IMR-90 (cell line): ENCODE measurements around the gene FGGY. TPM values are rescaled to one million over a fixed set of nuclear protein-coding genes. Genes with fewer than 3 reads are reported as not detected.
A peak's percentile ranks its signal among the peaks of the same experiment; 100 is the strongest.

ENCODE experiments used
- ATAC-seq: fragments of 200-7000 bp; cut with Tn5 transposase; 2 replicates; pipeline ENCODE4 v1.9.1; 2020; ENCODE audit warnings: low read depth, mild to moderate bottlenecking, moderate library complexity
- BruUV-seq: library from RNA; stranded (reverse); fragments of 400-500 nt; replicated peaks from 2 replicates; lab custom pipeline; 2021; lab: Mats Ljungman, UMichigan
- CTCF ChIA-PET: fragments of 300-600 bp; formaldehyde crosslinking; extraction: SDS; loops from one replicate; lab custom pipeline; 2021; ENCODE audit warnings: antibody characterized with exemption; lab: Yijun Ruan, JAX
- POLR2A ChIA-PET: fragments of 300-600 bp; sonication (Branson Sonifier 250); formaldehyde crosslinking; loops from one replicate; lab custom pipeline; 2022; ENCODE audit warnings: antibody characterized with exemption; ENCODE audit not compliant: unreplicated experiment; lab: Charles Lee
- DNase-seq: peaks from one replicate; pipeline ENCODE4 v3.0.0; 2013
- H2AFZ ChIP-seq: replicated peaks from 2 replicates; pipeline ENCODE3; 2013; ENCODE audit warnings: low read length, mild to moderate bottlenecking; ENCODE audit not compliant: poor library complexity
- H2AK5ac ChIP-seq: 2 replicates; pipeline ENCODE4 v1.6.1; 2013; ENCODE audit warnings: low read depth, low read length, inconsistent platforms
- H2AK9ac ChIP-seq: replicated peaks from 2 replicates; pipeline ENCODE3; 2013; ENCODE audit warnings: mild to moderate bottlenecking, low read depth, low read length, moderate library complexity; ENCODE audit not compliant: poor library complexity
- H2BK120ac ChIP-seq: 2 replicates; pipeline ENCODE4 v1.6.1; 2013; ENCODE audit warnings: low read depth, low read length, inconsistent platforms
- H2BK15ac ChIP-seq: 3 replicates; pipeline ENCODE4 v1.6.1; 2013; ENCODE audit warnings: low read depth, low read length, inconsistent platforms
- H2BK20ac ChIP-seq: 2 replicates; pipeline ENCODE4 v1.6.1; 2013; ENCODE audit warnings: low read depth, mild to moderate bottlenecking, inconsistent platforms, low read length, moderate library complexity
- H2BK5ac ChIP-seq: 2 replicates; pipeline ENCODE4 v1.6.1; 2013; ENCODE audit warnings: mild to moderate bottlenecking, low read depth, low read length, inconsistent platforms; ENCODE audit not compliant: poor library complexity, severe bottlenecking
- H3K14ac ChIP-seq: replicated peaks from 2 replicates; pipeline ENCODE4 v1.6.1; 2013; ENCODE audit warnings: low read depth, low read length, inconsistent platforms
- H3K18ac ChIP-seq: 2 replicates; pipeline ENCODE4 v1.6.1; 2013; ENCODE audit warnings: low read depth, low read length, control low read depth
- H3K23ac ChIP-seq: 2 replicates; pipeline ENCODE4 v1.6.1; 2013; ENCODE audit warnings: low read depth, low read length, inconsistent platforms
- H3K27ac ChIP-seq: 2 replicates; pipeline ENCODE4 v1.5.1; 2013; ENCODE audit warnings: mild to moderate bottlenecking, control low read depth, low read length; ENCODE audit not compliant: insufficient read depth
- H3K27me3 ChIP-seq: 2 replicates; pipeline ENCODE4 v1.6.1; 2013; ENCODE audit warnings: low read length; ENCODE audit not compliant: control insufficient read depth, insufficient read depth
- H3K36me3 ChIP-seq: 2 replicates; pipeline ENCODE4 v1.6.1; 2013; ENCODE audit warnings: low read length, mixed read lengths; ENCODE audit not compliant: control insufficient read depth, insufficient read depth
- H3K4ac ChIP-seq: 2 replicates; pipeline ENCODE4 v1.6.1; 2013; ENCODE audit warnings: low read depth, low read length, inconsistent platforms
- H3K4me1 ChIP-seq: 2 replicates; pipeline ENCODE4 v1.6.1; 2013; ENCODE audit warnings: low read length, mixed read lengths; ENCODE audit not compliant: control insufficient read depth, insufficient read depth
- H3K4me2 ChIP-seq: 2 replicates; pipeline ENCODE4 v1.6.1; 2013; ENCODE audit warnings: low read depth, mild to moderate bottlenecking, control low read depth, low read length, moderate library complexity
- H3K4me3 ChIP-seq: 2 replicates; pipeline ENCODE4 v1.5.1; 2013; ENCODE audit warnings: low read depth, mild to moderate bottlenecking, control low read depth, low read length, moderate library complexity; ENCODE audit not compliant: insufficient read depth
- H3K56ac ChIP-seq: 2 replicates; pipeline ENCODE4 v1.6.1; 2013; ENCODE audit warnings: low read length, inconsistent platforms; ENCODE audit not compliant: insufficient read depth; ENCODE audit errors: extremely low read depth
- H3K79me1 ChIP-seq, 2 experiments: 2 replicates each; pipeline ENCODE4 v1.6.1; 2013; ENCODE audit warnings: low read length in 2 of 2, inconsistent platforms in 1 of 2, low read depth in 1 of 2
- H3K9ac ChIP-seq: 2 replicates; pipeline ENCODE4 v1.6.1; 2013; ENCODE audit warnings: low read depth, low read length, control low read depth
- H3K9me1 ChIP-seq: 2 replicates; pipeline ENCODE4 v1.6.1; 2013; ENCODE audit warnings: low read length, inconsistent platforms; ENCODE audit not compliant: insufficient read depth
- H3K9me3 ChIP-seq: 2 replicates; pipeline ENCODE4 v1.6.1; 2013; ENCODE audit warnings: low read length; ENCODE audit not compliant: control insufficient read depth, insufficient read depth
- H4K20me1 ChIP-seq: 2 replicates; pipeline ENCODE4 v1.6.1; 2013; ENCODE audit warnings: low read length, inconsistent platforms; ENCODE audit not compliant: insufficient read depth
- H4K5ac ChIP-seq: 2 replicates; pipeline ENCODE4 v1.6.1; 2013; ENCODE audit warnings: mild to moderate bottlenecking, low read depth, low read length, control low read depth
- H4K8ac ChIP-seq, 2 experiments: 2 replicates each; pipeline ENCODE4 v1.6.1; 2013; ENCODE audit warnings: low read depth in 2 of 2, low read length in 2 of 2, control low read depth in 1 of 2, inconsistent platforms in 1 of 2
- H4K91ac ChIP-seq: 2 replicates; pipeline ENCODE4 v1.6.1; 2013; ENCODE audit warnings: low read depth, low read length, inconsistent platforms; ENCODE audit not compliant: insufficient read depth
- MAFK ChIP-seq: IDR thresholded peaks from 2 replicates; pipeline ENCODE4 v1.6.1; 2012; ENCODE audit warnings: low read depth, low read length, improper control_type of control experiment
- NFE2L2 ChIP-seq: fragments of 150-350 bp; IDR thresholded peaks from 2 replicates; pipeline ENCODE4 v1.6.1; 2016; ENCODE audit warnings: low read depth, mild to moderate bottlenecking, low read length
- RFX5 ChIP-seq: IDR thresholded peaks from 2 replicates; pipeline ENCODE4 v1.8.0; 2012; ENCODE audit warnings: low read depth, mild to moderate bottlenecking, low read length, moderate library complexity
- WGBS, 2 experiments: methylation state at CpG; one replicate each; pipeline versions ENCODE4 v1.1.5 to v1.1.7; 2013; ENCODE audit warnings: missing lambda C conversion rate in 2 of 2; ENCODE audit not compliant: insufficient read length in 1 of 2; ENCODE audit errors: extremely low coverage in 2 of 2; 5-methylcytosine and 5-hydroxymethylcytosine counted together
- dilution Hi-C: fragments of 300-500 bp; cut with HindIII; formaldehyde crosslinking; loops from one replicate; pipeline ENCODE4 v1.14.3; 2018; ENCODE audit warnings: low sequenced_read_pairs; ENCODE audit not compliant: unreplicated experiment
- in situ Hi-C: fragments of 300-500 bp; cut with MboI; formaldehyde crosslinking; loops from 3 replicates; pipeline ENCODE4 v1.14.3; 2019; ENCODE audit warnings: low sequenced_read_pairs, inconsistent platforms, mixed read lengths
- intact Hi-C: fragments of 100-400 bp; cut with micrococcal nuclease; formaldehyde crosslinking; loops from 2 replicates; pipeline ENCODE4 v1.10.0; 2022
- polyA plus RNA-seq, 3 experiments: library from polyadenylated mRNA; depleted of rRNA; stranded (reverse); fragments of >200 nt; gene quantifications; 2 replicates each; pipeline ENCODE4 v1.2.3, GENCODE V29; 2012; ENCODE audit warnings: low replicate concordance in 1 of 3
- total RNA-seq: library from RNA; depleted of rRNA; stranded (reverse); fragments of >200 nt; gene quantifications from 2 replicates; pipeline ENCODE4 v1.2.3, GENCODE V29; 2012

Gene FGGY
- total and polyA plus RNA-seq, 2 of the 4 experiments (the other 2 are of a cell fraction), result 5.6 to 14.0 TPM

- 100% methylated on average over 1 of the region's 3 CpGs; no CpG with 5 or more reads in 1 of the 2 experiments for WGBS, 2 experiments
- H2AK5ac ChIP-seq, result no peak overlapping the region
- no peak overlapping the region for H2AFZ ChIP-seq
- no peak overlapping the region for H2BK5ac ChIP-seq
- ChIA-PET POLR2A (no interaction called here), CTCF (interaction anchor here (1.3 kb wide), 1 partner anchor 20 kb away, joined by 3 read pairs; no protein-coding TSS in a partner anchor)
- H2BK20ac ChIP-seq, result no peak overlapping the region
- no peak overlapping the region for H3K27ac ChIP-seq
- H3K14ac ChIP-seq, result no peak overlapping the region
- no peak overlapping the region for H3K56ac ChIP-seq
- no peak overlapping the region for H3K9ac ChIP-seq
- ATAC-seq, result peak; percentile 73
- no peaks in the 10 kb centered on the region for H3K9me1 ChIP-seq
- no peak for TF ChIP-seq NFE2L2
- TF ChIP-seq MAFK, result peak; percentile 68
- no peak for TF ChIP-seq RFX5
- intact Hi-C loops (no loop called here), dilution Hi-C loops (no loop called here), in situ Hi-C loops (no loop called here)
- no peak overlapping the region for H3K23ac ChIP-seq
- no peak overlapping the region for H2AK9ac ChIP-seq
- no peak overlapping the region for H4K91ac ChIP-seq
- H3K4me1 ChIP-seq, result no peaks in the 10 kb centered on the region
- no peak overlapping the region for H2BK15ac ChIP-seq
- H3K18ac ChIP-seq, result no peak overlapping the region
- H4K20me1 ChIP-seq, result no peaks in the 10 kb centered on the region
- peak; percentile 38 for DNase-seq
- H3K36me3 ChIP-seq, result no peaks in the 10 kb centered on the region
- BruUV-seq, result no TSS peak
- H4K5ac ChIP-seq, result no peak overlapping the region
- H3K27me3 ChIP-seq, result no peaks in the 10 kb centered on the region
- H3K79me1 ChIP-seq, result no peaks in the 10 kb centered on the region
- H4K8ac ChIP-seq, result no peak overlapping the region
- no peak overlapping the region for H3K4ac ChIP-seq
- H2BK120ac ChIP-seq, result no peak overlapping the region
- H3K4me3 ChIP-seq, result no peak overlapping the region
- H3K4me2 ChIP-seq, result no peak overlapping the region
- no peaks in the 10 kb centered on the region for H3K9me3 ChIP-seq
These were observed 46.1 kb downstream of the FGGY start for GRCh38 chr1:59342801-59343575.
